SIG-M5 treated with dmso at 0.1 percent for 504 hours (cell line): ENCODE data around the gene MFF.

Experiments used
- DNase-seq: peaks from one replicate; lab custom pipeline; 2025; ENCODE audit not compliant: unreplicated experiment; lab: John Stamatoyannopoulos, UW

The MFF gene

GRCh38 chr2:227324995-227325838 lies at the start of gene MFF:
Gene MFF (plus strand): TSS chr2:227325251. CDS start chr2:227330666, 5,415 bp downstream.
- peak; percentile 95 for DNase-seq

- no peak for DNase-seq
Measured at GRCh38 chr2:227280895-227281294, 44.2 kb upstream of the MFF start.

- no peak for DNase-seq
Measured at GRCh38 chr2:227285741-227286236, 39.3 kb upstream of the MFF start.

- DNase-seq = no peak
Measured at GRCh38 chr2:227287771-227288170, 37.3 kb upstream of the MFF start.

- no peak for DNase-seq
Measured at GRCh38 chr2:227292314-227292713, 32.7 kb upstream of the MFF start.

GRCh38 chr2:227293531-227293930 lies 31.5 kb upstream of the MFF start:
- no peak for DNase-seq

GRCh38 chr2:227295806-227296205 lies 29.2 kb upstream of the MFF start:
- no peak for DNase-seq

GRCh38 chr2:227296671-227297405 lies 28.2 kb upstream of the MFF start:
- DNase-seq = no peak

GRCh38 chr2:227301523-227301922 lies 23.5 kb upstream of the MFF start:
- DNase-seq = no peak

- DNase-seq = no peak
Measured at GRCh38 chr2:227308784-227309183, 16.3 kb upstream of the MFF start.

- DNase-seq = no peak
Measured at GRCh38 chr2:227310756-227311110, 14.3 kb upstream of the MFF start.

GRCh38 chr2:227311861-227312506 lies 13.1 kb upstream of the MFF start:
- DNase-seq = no peak

GRCh38 chr2:227312579-227312978 lies 12.5 kb upstream of the MFF start:
- DNase-seq = no peak

GRCh38 chr2:227313310-227313709 lies 11.7 kb upstream of the MFF start:
- no peak for DNase-seq

GRCh38 chr2:227317834-227318233 lies 7.2 kb upstream of the MFF start:
- no peak for DNase-seq

GRCh38 chr2:227320305-227321094 lies 4.6 kb upstream of the MFF start:
- no peak for DNase-seq

GRCh38 chr2:227322530-227323205 lies 2.4 kb upstream of the MFF start:
- no peak for DNase-seq

GRCh38 chr2:227323818-227324217 lies 1.2 kb upstream of the MFF start:
- DNase-seq = no peak

- DNase-seq = peak; percentile 45
Measured at GRCh38 chr2:227324642-227324994, 433 bp upstream of the MFF start.

GRCh38 chr2:227325839-227326195 lies 766 bp downstream of the MFF start:
- no peak for DNase-seq

- no peak for DNase-seq
Measured at GRCh38 chr2:227326783-227327182, 1.7 kb downstream of the MFF start.
